Activated CD8-positive, alpha-beta memory T cell treated with anti-CD3 and anti-CD28 coated beads for 1 hour (primary cell): ENCODE results near the gene DEGS2.
A peak's percentile ranks its signal among the peaks of the same experiment; 100 is the strongest.

Experiments used
- DNase-seq, 2 donors: peaks; one replicate each; pipeline ENCODE4 v3.0.0-alpha.2; 2020; ENCODE audit warnings: low read depth in 1 of 2; ENCODE audit errors: extremely low read depth in 1 of 2

The DEGS2 gene

DNA sequence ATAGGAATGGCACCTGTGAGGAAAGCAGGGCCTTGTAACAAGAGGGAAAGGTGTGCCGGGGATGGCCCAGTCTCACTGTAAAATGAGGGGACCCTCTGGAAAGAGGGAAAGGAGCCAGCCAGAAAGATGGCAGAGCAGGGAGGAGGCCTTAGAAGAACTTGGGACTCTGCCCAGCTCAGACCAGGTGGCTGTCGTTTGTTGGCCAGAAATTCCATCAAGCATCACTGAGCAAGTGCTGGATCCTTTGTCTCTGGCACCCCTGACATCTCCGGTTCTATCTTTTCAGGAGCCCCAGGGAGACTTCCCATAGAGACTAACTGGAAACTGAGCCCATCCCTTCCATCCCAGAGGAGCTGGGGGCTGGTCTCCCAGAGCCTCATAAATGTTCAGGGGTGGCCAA lies 43.3 kb downstream of the DEGS2 start:
- DNase-seq, result no peak

DNA sequence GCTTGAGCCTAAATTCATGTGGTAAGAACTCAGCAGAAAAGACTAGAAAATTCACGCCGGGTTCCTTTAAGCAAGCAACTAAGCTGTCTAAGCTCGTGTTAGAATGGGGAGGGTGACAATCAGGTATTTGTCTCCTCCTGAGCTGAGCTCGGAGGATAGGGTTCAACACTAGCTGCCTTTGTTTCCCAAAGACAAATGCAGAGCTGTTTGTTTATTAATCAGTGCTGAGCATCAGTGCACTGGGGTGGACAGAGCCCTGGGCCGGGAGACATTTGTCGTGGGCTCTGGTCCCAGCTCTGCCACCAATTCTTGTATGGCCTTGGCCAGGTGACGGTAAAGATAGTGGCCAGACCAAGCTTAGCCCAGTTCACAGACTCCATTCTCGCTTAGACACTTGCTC lies 43.7 kb downstream of the DEGS2 start:
- DNase-seq, result no peak

DNA sequence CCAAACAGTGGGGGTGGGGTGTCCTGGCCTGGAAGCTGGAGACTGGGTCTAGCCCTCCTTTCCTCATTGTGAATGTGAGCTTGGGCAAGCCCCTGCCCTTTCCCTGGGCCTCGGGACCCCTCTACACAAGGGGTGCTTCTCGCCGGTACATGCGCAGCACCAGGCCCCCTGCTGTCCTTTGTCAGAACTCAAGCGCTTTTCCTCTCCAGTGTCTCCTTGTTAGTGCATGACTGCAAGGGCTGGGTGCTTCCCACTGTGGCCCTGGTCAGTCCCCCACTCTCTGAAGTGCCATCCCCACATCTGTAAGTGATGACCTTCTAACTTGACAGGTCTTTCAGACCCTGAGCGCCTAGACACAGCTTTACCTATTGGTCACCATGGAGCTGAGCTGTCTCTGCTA lies 44.2 kb downstream of the DEGS2 start:
- DNase-seq, result no peak

DNA sequence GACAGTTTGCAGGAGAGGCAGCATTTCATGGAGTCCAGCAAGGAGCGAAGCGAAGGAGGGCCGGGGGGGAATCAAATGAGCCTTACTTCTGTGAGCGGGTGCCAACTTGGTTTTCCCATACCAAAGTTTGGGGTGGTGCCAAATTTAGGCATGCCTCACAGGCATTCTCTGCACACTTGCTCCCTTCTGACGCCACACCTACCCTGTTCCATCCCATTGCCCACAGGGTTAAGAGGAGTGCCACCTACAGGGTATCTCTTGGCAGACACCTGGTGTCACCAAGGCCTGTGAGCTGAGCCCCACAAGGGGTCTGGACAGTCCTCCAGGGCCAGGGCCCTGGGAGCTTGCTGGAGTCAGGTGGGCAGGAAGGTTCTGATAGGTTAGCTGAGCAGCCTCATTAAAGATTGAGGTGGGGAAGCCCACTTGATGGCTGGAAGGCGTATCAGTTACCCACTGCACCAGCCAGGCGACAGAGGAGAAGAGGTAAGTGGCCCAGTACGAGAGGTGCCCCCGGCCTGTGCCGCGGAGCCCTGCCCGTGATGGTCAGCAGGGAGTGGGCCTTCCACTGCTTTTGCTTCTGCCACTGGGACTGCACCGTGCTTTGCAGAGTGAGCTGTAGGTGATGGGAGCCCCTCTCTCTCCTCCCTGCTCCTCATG lies 45.2 kb downstream of the DEGS2 start:
- no peak for DNase-seq

DNA sequence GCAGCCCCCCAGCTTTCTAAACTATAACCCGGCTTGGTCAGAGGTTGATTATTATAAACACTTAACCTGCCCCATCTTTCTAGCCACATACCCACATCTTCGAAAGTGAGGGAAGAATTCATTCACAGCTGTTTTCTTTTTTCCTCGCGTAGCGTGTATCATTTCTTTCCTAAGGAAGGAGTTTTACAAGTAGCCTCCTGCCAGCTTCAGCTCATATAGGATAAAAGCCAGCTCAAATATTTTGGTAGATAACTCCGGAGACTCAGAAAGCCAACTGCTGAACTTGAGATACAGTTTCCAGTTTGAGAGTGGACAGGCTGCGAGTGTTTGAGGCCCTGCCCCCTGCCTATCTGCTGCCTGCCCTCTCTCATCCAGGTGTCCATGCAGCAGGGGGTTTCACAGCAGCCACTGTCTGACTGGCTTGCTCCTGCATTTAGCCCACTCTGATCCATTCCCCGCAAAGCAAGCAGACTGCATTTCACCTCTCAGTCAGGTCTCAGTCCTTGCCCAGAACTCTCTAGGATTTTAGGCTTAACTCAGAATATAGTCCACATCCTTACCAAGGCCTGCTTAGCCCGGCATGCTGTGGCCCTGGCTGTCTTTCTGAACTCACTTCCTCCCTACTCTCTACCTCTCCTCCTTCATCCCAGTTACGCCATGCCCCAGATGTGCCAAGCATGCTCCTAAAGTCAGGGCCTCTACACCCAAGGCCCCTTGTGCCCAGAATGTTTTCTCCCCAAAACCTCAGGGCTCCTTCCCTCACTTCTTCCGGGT lies 47.3 kb downstream of the DEGS2 start:
- DNase-seq, result no peak

DNA sequence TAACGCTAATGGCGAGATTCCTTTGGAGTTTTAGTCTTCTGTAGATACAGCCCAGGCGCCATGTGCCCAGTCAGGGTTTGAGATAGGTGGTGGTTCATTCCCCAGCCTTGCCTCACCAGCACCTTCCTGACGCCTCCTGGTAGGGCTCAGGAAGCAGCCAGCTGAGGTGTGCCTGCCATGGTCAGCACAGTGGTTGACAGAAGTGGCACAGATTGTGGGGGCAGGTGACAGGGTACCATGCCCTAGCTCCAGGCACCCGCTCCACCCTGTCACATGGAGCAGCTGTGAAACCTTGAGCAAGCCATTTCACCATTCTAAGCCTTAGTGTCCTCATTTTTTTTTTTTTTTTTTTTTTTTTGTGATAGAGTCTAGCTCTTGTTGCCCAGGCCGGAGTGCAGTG lies 48.6 kb downstream of the DEGS2 start:
- DNase-seq, result no peak

DNA sequence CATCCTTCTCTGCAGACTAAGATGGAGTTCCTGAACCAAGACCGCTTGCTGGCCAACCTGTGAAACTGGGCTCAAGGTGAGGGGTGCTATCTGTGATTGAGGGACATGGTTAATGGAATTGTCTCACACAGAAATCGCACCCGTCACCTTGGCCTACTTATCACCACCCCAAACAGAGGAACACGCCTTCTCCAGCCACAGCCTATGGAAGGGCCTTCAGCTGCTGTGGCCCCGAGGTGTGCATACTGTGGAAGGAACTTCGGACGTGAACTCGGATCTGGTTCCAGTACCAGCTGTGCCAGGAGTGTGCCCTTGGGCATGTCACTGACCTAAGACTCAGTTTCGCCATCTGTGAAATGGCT lies 49.9 kb downstream of the DEGS2 start:
- no peak for DNase-seq

DNA sequence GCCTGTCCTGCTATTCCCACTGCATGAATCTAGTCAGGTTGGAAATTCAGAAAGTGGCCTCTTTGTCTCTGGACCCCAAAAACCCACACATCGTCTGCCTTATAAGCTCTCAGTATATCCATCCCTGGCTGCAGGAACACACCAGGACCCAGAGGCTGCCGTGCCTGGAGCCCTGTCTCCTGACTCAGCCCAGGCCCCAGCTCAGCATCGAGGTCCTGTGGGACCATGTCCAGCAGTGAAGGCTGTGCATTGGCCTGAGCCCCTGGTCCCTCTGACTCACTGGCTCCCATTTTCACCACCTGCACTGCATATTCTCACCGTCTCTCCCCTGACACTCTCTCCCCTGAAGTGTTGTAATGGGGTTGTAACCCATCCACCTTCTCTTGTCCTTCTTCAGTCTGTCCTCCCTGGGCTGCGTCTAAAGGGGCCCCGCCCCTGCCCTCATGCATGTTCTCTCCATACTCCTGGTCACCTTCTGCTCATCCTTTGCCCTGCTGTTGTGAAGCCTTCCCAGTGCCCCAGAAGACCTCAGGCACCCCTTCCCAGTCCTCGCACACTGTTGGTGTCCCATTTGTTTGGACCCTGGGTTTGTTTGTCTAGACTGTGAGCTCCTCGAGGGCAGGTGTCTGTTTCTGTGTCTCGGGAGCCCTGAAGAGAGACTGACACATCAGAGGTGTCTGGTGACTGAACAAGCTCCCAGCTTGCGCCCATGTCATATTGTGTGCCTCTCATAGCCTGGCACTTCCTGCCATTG lies 50.4 kb downstream of the DEGS2 start:
- no peak for DNase-seq

DNA sequence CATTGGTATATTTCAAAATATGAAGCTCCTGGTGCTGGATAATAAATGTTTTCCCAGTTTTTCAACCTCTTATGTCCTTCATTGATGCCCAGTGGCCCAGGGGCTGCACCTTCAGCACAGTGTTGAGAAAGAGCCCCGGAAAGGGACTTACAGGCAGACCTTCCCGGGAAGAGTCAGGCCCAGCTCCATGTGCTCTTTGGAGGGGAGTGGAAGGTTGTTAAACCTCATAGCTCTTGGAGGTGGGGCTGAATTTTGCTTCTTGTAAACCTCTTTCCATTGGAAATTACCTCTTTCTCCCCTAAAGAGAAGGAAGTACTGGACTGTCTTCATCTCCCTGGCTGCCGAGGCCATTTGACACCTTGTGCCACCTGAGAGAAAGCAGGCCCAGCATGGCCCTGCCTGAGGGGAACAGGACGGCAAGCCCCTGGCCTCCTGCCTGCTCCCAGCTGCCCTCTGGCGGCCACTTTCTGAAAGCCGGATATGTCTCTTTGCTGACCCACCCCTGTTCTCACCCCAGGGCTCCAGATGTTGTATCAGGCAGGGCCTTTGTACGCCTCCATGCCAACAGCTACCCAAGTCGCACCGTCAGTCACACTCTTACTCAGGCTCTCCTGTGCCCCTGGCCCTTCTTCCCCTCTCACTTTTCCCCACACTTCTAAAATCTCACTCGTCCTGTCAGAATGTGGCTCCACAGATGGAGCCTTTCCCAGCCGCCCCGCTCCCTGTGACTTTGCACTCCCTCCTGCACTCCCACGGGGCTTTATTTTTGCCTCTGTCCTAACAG lies 51.2 kb downstream of the DEGS2 start:
- peak; percentile 79 to 82 for DNase-seq

DNA sequence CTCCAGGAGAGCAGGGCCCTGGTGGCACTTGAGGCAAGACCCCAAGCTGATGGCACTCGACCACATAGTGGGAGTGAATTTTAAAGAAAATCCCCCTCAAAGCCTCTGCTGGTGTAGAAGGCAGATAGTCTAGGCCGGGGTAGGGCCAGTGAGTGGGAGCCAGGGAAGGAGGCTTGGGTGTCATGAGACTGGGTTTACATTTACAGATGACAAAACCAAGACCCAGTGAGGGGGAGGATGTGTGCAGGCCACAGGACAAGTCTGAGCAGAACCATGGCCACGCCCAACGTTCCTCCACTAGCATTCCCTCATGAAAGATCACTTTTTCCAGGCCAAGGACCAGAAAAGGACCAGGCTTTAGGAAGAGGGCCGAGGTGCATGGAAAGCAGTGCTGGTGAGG lies 52.2 kb downstream of the DEGS2 start:
- no peak for DNase-seq

DNA sequence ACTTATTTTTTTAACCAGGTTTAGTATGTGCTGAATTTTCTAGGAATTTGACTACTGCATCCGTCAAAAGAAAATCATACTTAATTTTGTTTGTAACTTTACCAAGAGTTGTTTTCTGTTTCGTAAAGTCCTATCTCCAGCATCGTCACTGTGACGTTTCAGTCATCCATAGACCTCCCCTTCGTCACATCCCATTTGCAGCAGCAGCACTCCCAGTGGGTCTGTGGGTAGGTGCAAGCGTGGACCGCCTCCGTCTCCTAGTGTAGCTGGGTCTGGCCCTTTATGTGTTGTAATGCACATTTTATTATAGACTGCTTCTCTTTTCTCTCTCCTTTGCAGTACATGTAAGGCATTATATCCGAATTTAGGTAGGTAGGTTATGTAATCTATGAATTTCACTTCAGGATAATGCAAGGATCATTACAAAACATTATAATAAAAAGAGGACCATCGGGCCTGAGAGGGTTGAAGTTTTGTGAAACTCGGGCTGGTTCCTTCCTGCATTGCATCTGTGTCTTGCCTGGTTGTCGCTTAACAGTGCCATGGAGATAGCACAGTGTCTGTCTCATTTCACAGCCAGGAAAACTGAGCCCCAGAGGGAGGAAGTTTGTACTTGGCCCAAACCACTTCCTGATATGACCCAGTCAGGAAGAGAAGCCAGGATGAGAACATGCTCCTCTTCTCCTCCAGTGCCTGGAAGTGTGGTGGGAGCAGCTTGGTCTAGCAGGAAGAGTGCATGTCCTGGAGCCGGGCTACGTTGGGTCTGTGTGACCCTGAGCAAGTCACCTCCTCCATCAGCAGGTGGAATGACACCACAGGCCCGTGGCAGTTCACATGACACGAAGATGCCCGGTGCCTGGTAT lies 53.0 kb downstream of the DEGS2 start:
- peak in 1 of 2 donors; percentile 37 for DNase-seq

DNA sequence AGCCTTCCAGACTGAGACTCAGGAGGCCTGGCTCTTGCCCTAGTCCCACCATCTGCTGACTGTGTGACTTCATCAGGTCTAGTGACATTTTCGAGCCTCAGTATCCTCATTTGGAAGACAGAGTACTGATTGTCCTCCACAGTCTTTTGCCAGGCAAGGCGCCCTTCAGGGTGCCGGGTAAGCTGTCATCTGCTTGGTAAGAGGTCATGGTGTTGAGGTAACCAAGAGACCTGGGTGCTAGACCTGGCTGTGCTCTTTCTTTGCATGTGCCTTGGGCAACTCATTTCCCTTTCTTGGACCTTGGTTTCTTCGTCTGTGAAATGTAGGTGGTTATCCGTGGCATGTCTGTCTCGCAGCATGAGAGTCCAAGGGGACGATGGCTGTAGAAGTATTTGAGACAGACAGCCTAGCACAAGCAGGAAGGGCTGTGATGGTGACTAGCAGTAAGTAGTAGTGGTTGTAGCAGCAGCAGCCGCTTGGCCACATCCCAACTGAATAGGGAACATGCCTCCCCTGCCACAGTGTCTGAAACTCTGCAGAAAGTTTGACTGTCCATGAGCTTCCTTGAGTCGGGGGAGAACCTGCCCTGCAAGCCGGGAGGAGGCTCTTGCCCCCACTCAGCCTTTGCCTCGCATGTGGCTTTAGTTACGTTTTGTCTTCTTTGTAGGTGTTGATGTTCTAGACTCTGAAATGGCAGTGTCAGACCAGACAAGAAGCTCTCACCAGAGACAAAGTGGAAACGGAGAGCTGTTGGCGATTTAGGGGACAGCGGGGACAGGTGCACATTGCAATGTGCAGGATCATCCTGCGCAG lies 53.9 kb downstream of the DEGS2 start:
- DNase-seq, result no peak

DNA sequence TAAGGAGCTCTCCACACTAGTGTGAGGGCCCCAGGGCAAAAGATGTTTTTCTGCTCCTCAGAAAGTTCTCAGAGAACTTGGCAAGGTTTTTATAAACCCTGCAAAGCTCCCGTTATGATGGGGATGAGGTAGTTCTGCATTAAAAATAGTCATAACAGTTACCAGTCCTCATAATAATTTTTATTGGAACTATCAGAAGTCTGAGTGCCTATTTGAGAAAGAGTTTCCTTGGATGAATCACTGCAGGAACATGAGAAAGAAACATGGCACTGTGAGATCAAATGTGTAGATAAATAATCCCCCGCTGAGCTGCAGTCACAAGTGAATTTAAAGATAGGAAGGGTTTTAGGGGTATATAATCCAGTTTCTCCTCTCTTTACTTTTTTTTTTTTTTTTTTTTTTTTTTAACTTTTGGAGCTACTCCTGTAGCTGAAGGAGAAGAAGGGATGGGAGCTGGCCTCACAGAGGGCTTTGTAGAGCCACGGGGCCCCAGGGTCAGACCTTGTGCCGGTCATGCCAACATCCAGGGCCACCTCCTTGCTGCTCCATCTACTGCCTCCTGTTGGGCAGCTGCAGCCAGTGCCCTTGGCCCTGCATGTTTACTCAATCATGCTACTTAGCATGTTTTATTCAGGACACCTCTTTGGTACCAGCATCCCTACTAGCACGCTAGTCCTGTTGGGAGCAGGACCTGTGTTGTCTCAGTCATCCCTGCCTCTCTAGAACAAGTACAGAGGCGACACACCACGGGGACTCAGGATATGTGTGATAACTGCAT lies 54.7 kb downstream of the DEGS2 start:
- DNase-seq, result no peak

DNA sequence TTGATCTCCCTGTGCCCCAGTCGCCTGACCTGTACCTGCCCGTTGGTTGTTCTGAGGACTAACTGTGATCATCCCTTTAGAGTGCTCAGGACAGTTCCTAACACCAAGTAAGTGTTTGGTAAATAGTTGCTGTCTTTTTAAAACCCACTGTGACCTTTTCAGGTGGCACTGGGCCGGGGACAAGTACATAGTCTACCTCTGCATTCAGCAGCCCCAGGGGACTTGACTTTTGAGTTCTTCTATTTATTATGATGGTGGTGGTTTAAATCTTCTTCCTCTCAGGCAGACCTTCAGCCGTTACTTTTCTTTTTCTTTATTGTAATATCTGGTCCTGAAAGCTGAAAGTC lies 55.5 kb downstream of the DEGS2 start:
- no peak for DNase-seq

DNA sequence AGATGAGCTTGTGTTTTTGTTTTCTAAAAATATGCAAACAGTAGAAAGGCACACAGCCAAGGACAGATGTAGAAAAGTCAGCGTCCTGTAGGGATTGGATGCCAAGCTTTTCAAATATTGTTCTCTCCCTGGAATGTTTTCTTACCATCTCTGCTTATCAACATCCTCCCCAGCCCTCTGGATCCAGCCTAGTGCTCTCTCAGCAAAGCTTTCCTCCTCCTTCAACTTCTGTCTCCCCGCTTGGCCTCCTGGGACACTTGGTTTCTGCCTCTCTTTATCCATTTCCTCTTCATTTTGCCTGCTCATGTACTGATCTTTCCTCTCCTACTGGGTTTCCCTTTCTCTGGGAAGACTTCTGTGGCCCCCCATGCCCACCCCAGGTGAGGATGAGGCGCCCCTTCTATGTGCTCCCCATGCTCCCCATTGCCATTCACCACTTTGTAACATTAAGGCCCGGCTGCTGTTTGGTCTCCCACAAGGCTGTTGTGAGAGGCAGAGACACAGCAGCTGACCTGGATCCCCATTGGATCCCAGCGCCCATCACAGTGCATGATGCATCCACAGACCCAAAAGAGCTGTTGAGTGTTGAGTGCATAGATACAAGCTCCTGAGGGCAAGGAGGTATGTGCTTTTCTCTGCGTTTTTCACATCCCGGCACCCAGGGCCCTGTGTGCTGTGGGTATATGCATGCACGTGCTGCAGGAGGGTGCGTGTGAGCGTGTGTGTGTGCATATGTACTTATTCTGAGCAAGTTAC lies 56.0 kb downstream of the DEGS2 start:
- DNase-seq, result no peak

DNA sequence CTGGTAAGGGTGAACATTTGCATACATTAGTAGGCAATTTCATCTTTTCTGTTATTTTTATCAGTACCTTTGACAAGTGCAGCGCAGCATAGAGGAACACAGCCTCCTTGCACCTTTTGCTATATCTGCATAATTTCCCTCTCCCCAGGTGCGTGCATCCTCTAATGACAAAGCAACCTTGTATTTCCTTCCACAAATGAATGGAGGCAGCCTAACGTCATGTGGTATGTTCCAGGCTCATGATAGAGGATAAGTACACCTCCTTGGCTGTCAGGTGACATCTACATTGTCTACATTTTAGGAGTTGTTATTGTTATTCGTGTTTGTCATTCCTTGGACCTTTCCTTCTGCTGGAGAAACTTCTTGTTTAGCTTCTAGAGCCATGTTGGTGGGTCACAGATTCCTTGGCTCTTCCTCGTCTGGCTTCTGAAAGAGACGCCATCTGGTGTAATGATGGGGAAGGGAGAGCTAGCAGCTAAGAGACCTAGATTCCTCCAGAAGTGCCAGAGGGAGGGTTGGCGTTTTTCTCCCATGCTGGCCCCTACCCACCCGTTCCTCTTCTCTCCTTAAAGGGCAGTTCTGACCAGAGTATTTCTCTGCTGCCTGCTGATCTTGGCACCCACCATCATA lies 57.2 kb downstream of the DEGS2 start:
- DNase-seq, result no peak

DNA sequence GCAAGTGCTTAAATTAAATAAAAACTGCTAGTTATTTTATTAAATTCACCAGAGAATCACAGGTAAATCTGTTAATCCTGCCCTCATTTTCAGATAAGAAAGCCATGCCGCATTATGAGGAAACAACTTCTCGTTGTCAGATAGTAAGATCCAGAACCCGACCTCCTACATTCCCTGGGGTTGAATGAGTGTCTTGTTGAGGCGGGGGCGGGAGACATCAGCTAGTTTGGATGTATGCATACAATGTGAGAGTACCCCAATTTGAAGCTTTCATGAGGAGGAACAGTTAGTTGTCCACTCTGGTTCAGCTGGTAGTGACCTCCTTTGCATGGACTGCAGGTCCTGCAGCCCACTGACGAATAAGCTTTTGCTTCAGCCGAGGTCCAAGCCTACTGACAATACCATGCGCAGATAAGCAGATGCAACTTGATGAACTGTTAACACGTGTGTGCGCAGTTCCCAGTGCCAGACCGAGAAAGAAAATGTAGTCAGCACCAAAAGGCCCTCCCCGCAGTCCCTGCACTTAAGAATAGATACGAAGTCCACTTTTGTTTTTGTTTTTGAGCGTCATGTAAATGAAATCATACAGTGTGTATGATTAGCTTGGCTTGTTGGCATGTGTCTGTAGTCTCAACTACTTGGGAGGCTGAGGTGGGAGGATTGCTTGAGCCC lies 59.3 kb downstream of the DEGS2 start:
- no peak for DNase-seq
